GM10266 (cell line): ENCODE results near the gene NANP.
"Not testable (repeated sequence)": the region's sequence is repeated elsewhere in the genome, so short reads cannot be mapped to it uniquely, and the experiment has no call there.

Experiments used
- DNase-seq: peaks from one replicate; pipeline ENCODE4 v3.0.0; 2012; ENCODE audit errors: extremely low spot score
- TF ChIP-seq, protein P1 (sequence below): IDR thresholded peaks from 2 replicates; pipeline ENCODE4 v1.5.1; 2012; ENCODE audit warnings: mild to moderate bottlenecking, low read depth; ENCODE audit not compliant: control insufficient read depth, insufficient read depth; ENCODE audit errors: missing control alignments

Gene NANP

DNA sequence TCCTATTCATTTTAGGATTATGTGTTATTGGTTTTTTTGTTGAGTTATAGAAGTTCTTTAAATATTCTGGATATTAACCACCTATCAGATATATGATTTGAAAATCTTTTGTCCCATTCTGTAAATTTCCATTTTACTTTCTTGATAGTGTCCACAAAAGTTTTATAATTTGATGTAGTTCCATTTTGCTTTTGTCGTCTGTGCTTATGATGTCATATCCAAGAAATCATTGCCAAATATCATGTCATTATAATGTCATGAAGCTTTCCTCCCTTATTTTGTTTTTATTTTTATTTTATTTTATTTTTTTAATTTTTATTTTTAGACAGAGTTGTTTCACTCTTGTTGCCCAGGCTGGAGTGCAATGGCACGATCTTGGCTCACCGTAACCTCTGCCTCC lies 21.0 kb upstream of the NANP start:
- DNase-seq = no peak
- TF ChIP-seq, protein P1, sequence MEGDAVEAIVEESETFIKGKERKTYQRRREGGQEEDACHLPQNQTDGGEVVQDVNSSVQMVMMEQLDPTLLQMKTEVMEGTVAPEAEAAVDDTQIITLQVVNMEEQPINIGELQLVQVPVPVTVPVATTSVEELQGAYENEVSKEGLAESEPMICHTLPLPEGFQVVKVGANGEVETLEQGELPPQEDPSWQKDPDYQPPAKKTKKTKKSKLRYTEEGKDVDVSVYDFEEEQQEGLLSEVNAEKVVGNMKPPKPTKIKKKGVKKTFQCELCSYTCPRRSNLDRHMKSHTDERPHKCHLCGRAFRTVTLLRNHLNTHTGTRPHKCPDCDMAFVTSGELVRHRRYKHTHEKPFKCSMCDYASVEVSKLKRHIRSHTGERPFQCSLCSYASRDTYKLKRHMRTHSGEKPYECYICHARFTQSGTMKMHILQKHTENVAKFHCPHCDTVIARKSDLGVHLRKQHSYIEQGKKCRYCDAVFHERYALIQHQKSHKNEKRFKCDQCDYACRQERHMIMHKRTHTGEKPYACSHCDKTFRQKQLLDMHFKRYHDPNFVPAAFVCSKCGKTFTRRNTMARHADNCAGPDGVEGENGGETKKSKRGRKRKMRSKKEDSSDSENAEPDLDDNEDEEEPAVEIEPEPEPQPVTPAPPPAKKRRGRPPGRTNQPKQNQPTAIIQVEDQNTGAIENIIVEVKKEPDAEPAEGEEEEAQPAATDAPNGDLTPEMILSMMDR = no peak

DNA sequence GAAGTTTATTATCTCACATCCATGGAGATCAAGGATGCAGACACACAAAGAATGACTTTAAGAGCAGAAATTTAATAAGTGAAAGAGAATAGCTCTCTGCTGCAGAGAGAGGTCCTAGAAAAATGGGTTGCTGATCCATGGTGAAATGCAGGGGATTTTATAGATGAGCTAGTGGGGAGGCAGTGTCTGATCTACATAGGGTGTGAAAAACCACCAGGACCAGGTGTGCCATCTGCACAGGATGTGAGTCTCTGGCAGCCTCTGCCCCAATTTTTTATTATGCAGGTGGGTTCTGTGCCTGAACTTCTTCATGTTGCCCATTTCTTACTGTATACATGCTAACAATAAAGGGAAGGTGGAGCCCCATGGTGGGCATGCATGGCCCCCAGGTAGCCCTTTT lies 19.9 kb upstream of the NANP start:
- DNase-seq = no peak
- TF ChIP-seq, protein P1 = no peak

DNA sequence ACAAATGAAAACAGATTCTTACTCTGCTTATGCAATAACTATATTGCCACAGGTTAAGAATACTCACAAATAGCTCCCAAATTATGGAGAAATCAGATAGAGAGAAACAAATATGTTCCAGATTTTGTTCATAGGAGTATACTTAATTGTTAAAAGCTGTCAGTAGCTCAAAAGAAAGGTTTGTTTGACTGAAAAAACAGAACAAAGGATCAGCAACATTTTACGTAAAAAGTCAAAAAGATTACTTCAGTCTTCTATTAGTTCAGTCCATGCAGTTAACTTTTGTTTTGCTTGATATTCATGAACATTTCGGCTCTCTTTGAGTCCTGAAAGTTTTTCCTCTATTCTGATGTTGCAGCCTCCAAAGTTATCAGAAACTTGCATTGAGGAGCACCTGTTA lies 13.4 kb upstream of the NANP start:
- DNase-seq = no peak
- TF ChIP-seq, protein P1 = no peak

DNA sequence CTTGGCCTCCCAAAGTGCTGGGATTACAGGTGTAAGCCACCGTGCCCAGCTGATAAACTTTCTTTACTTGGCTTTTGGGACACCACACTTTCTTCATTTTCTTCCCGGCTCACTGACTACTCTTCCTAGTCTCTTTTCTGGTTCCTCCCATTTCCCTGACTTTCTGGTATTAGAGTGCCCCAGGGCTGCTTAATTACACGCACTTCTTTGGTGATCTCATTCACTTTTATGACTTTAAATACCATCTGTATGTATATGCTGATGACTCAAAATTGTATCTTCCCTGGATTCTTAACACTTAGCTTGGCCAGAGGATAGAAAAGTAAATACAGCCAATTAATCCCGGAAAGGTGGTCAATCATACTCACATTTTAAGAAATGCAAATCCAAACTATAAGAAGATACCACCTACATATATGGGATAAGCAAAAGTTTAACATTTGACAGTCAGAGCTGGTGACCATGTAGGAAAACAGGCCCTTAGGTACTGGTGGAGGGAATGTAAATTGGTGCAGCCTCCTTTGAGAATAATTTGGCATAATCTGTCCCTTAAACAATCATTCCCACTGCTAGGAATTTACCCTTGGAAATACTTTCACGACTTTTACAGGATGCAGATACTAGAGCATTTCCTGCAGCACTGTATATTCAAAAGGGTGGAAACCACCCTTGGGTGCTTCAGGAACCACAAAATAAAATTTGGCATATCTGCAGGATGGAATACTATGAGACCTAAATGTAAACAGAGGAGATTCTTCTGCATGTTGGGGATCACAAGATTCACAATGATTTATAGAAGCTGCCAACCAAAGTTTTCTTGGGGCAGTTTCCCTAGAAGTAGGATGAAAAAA lies 9.4 kb upstream of the NANP start:
- TF ChIP-seq, protein P1 = no peak
- no peak for DNase-seq

DNA sequence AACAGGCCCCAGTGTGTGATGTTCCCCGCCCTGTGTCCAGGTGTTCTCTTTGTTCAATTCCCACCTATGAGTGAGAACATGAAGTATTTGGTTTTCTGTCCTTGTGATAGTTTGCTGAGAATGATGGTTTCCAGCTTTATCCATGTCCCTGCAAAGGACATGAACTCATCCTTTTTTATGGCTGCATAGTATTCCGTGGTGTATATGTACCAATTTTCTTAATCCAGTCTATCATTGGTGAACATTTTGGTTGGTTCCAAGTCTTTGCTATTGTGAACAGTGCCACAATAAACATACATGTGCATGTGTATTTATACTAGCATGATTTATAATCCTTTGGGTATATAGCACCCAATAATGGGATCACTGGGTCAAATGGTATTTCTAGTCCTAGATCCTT lies 6.8 kb upstream of the NANP start:
- DNase-seq = not testable (repeated sequence)

DNA sequence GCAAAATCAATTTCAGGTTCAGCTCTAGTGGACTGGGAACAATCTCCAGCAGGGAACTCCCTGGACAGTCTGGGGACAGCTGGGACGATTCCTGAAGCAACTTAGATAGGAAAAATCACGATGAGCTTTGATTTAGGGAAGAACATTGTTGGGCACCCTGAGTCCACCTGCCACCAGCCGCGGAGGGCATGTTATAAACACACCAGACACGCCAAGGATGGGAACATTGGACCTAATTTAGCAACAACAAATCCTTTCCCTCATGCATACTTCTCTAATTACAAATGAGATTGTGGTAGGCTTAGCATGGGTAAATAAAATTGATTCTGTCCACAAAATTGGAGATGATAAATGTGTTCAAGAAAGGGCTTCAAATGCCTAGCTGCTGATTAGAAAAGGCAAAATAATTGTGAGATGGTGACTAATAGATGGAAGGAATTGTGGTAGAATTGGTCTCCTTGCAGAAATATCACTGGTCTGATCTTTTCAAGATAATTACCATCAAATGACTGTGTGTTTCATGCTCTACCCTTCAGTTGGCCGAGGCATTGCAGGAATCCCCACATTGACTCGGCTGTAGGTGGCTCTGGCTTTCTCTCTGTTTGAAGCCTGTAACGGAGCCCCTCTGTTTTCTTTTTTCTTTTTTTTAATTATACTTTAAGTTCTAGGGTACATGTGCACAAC lies 6.1 kb upstream of the NANP start:
- DNase-seq = no peak
- TF ChIP-seq, protein P1 = no peak

DNA sequence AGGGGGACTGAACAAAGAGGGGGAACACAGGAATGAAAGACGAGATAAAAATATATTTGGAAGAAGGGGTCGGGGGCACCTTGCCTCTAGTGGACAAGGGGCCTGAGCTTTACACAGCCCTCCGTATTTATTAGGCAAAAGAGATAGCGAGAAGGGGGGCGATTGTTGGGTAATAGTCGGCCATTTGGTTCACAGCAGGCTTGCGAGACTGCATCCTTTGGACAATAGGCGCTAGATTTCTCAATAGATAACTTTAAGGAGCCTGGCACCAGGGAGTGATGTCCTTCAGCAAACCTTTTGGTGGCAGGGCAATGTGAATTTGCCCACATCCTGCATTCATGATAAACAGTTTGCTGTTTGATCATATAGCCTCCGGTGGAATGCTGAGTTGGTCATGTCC lies 3.0 kb upstream of the NANP start:
- TF ChIP-seq, protein P1 = no peak
- no peak for DNase-seq
